ENCODE measurements around the gene TBC1D8.

DNA sequence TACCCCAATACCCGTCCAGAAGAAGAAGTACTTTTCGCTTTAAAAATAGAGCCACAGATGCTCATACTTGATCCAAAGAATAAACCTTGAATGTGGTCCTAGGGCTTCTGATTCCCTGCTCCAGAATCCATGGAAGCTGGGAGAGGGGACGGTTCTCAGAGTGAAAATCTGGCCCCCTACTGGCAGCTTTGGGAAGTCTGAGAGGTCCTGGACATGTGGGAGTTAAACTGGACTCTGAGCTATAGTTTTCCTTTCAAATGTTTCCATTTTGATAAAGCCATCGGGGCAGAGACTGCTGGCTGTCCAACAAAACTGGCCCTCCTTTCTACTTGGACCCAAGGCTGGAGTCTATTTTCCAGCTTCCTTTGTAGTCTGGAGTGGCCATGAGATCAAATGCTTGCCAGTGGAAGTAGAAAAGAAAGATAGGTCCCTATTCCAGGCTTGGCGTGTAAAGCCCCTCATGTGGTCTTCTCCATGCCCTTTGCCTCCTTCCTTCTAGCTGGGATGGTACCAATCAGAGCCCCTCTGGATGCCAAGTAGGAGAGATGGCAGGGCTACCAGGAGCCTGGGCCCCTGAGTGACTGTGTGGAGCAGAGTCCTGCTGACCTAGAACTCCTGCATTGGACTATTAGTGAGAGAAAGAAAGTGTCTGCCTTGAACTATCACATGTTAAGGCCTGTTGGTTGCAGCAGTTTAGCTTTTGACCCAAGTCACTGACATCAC, 37.7 kb upstream of the TBC1D8 start:
- peak; percentile 71 for TF ChIP-seq CTCF (IDR thresholded peaks at IDR 0.05)
- TF ChIP-seq EZH2 (IDR thresholded peaks at IDR 0.05), result no peak
- no peak for TF ChIP-seq EZH2phosphoT487 (IDR thresholded peaks at IDR 0.05)

All from neural progenitor cell (in vitro differentiated cells).